ENCODE results near the gene ENO1. TPM values are rescaled to one million over a fixed set of nuclear protein-coding genes. Genes with fewer than 3 reads are reported as not detected.

ENO1 gene
- total and polyA plus RNA-seq, 9 of the 15 experiments (the other 6 are each of a cell fraction or from before 2014, with no cell fraction given) = 2,249 to 7,472 (median 2,868) TPM

- TF ChIP-seq REST (IDR thresholded peaks at IDR 0.05; ENCODE audit: borderline replicate concordance) = peak; percentile 66; the same call in 1 of the 2 replicates
- TF ChIP-seq REST (CRISPR knock-in tag; IDR thresholded peaks at IDR 0.05; ENCODE audit: low read depth) = no peak
- TF ChIP-seq NRF1 (conservative IDR thresholded peaks at IDR 0.05 in 1 of 2, IDR thresholded peaks at IDR 0.05 in 1 of 2) = peak; percentile 40 to 64; a peak in 3 of 4 replicates
- TF ChIP-seq POLR2AphosphoS5 (IDR thresholded peaks at IDR 0.05; ENCODE audit: control insufficient read depth, insufficient read depth, low read depth, low read length) = peak; percentile 59; the same call in 1 of the 2 replicates
- 0 out of 2 replicates have a peak, but pooled peaks have one; percentile 14 for TF ChIP-seq ZNF395 (CRISPR knock-in tag; IDR thresholded peaks at IDR 0.05)
- TF ChIP-seq KLF16 (IDR thresholded peaks at IDR 0.05) = 0 out of 2 replicates have a peak, but pooled peaks have one; percentile 18
- TF ChIP-seq RBM39 (optimal IDR thresholded peaks at IDR 0.05; ENCODE audit: low read depth, low read length) = no peak
- peak; percentile 65; the same call in 1 of the 2 replicates for TF ChIP-seq E2F1 (CRISPR knock-in tag; IDR thresholded peaks at IDR 0.05)
- TF ChIP-seq RBFOX2 (IDR thresholded peaks at IDR 0.05; ENCODE audit: low read depth, low read length) = peak; percentile 50
- no peak for TF ChIP-seq L3MBTL2 (IDR thresholded peaks at IDR 0.05)
- TF ChIP-seq RNF2 (IDR thresholded peaks at IDR 0.05) = no peak
- TF ChIP-seq MCM3 (IDR thresholded peaks at IDR 0.05) = no peak
- no peak for TF ChIP-seq HSF4 (CRISPR knock-in tag; IDR thresholded peaks at IDR 0.05; ENCODE audit: borderline replicate concordance)
- peak; percentile 19; the same call in 1 of the 2 replicates for TF ChIP-seq ATF4 (CRISPR knock-in tag; IDR thresholded peaks at IDR 0.05)
- peak in 1 of 3 experiments; percentile 33 for TF ChIP-seq YY1 (IDR thresholded peaks at IDR 0.05; ENCODE audit: borderline replicate concordance in 1 of 3, control insufficient read depth in 1 of 3, extremely low read depth in 1 of 3, insufficient read depth in 3 of 3, insufficient read length in 1 of 3, insufficient replicate concordance in 2 of 3, low read depth in 1 of 3, low read length in 2 of 3)
Observed at GRCh38 chr1:8858888-8859706, 19.4 kb downstream of the ENO1 start (continued).
